NCI-H146 treated with DMSO at 0.1 percent for 48 hours (cell line): ENCODE results near the gene SPAG4.

Source experiments
- DNase-seq: peaks from one replicate; lab custom pipeline; 2025; ENCODE audit not compliant: unreplicated experiment; lab: John Stamatoyannopoulos, UW

Gene SPAG4

GRCh38 chr20:35598899-35599775 is 16.5 kb upstream of the SPAG4 start:
- DNase-seq: no peak

GRCh38 chr20:35599776-35600120 is 15.9 kb upstream of the SPAG4 start:
- no peak for DNase-seq

- DNase-seq: no peak
These were observed 15.2 kb upstream of the SPAG4 start for GRCh38 chr20:35600176-35600992.

GRCh38 chr20:35600993-35601973 is 14.3 kb upstream of the SPAG4 start:
- DNase-seq: peak; percentile 58

DNA sequence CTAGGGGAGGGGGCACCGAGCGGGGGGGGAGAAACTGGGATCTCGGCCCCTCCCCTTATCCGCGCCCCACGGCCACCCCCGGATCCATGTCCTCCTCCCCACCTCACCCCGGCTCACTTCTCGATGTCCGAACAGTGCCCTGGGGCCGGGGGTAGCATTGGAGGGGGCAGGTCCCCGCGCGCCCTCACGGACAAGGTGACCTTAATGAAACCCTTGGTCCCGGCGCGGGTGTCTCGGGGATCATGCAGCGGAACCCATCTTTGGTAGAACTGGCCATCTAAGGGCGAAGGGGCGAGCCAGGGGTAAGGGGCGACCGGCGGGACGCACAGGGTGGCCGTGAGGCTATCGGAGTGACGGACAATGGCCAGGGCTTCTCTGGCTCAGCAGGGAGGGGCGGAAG is 13.6 kb upstream of the SPAG4 start:
- no peak for DNase-seq

DNA sequence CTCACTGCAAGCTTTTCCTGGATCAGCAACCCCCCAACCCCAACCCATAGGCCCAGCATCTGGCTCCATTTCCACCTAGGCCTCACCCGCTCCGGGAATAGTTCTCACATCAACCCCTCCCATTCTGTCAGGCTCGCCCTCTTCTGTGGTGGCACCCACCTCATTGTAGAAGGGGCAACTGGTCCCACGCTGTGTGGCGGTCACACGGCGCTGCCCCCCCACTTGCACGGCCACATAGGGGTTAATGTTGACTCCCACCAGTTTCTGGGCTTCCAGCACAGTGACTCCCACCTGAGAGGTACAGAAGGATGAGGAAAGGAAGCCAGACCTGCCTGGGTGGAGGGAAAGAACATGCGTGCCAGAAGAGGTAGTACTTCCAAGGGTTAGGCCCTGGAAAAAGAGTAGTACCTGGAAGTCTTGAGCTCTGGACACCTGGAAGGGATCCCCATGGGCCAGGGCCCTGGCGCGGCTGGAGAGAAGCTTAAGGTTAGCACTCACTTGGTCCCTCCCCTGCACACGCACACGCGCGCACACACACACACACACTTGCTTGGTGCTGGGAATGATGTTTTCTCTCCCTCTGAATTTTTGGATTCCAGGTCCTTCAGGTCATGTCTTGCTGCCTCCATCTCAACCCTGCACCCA is 12.7 kb upstream of the SPAG4 start:
- DNase-seq: no peak

DNA sequence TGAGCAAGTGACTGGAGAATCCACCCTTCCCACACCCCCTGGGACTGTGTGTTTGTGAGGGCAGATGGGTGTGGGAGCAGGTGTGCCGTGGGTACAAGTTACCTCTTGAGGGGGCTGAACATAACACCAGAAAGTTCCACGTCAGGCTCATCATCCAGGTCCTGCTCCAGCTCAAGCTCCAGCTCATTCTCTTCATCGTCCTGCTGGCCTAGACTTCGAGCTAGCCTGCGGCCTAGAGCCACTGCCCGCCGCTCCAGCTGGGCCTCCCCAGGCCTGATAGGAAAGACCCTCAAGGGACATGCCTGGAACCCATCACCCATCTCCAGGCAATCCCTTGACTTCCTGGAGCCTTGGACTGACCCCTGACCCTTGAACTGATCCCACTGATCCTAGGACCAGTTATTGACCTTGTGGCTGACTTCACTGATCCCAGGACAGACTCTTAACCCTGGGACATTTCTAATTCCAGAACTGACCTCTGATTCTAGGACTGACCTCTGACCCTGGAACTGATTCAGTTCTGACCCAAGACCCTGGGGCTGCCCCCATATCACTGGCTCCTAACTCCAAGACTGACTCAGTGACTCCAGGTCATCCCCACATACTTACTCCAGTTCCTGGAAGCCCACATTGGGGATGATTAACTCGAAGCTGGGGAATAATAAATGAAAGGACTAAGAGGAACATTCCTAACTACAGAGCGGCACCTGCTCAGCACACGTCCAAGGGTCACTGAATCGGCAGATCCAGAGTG is 11.8 kb upstream of the SPAG4 start:
- no peak for DNase-seq

DNA sequence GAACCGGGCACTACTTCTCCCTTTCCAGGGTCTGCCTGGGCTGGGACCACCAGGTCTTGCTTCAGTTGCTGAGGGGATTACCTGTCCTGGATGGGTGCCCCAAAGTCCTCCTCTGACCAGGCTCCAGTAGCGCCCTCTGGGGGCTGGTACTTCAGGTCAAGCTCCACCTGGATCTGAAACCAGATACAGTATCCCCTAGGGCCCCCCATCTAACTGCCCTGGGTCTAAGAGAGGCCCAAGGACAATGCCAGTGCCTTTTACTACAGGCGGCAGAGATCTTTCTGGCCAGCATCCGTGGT is 11.2 kb upstream of the SPAG4 start:
- DNase-seq: no peak

DNA sequence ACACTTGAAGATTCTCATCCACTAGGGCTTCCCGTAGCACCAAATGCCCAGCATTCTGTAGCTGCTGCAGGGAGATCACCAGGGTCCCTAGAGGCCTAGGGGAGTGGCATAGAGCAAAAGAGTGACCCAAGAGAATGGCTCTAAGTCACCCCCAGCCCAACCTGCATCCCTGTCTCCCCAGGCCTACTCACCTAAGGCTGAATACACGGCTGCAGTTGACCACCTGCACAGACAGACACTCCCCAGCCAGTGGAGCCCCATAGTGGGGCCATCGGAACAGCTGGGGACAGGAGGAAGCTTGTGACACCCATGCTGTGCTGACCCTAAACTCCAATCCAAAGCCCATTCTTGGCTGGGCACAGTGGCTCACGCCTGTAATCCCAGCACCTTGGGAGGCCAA is 9.5 kb upstream of the SPAG4 start:
- no peak for DNase-seq

DNA sequence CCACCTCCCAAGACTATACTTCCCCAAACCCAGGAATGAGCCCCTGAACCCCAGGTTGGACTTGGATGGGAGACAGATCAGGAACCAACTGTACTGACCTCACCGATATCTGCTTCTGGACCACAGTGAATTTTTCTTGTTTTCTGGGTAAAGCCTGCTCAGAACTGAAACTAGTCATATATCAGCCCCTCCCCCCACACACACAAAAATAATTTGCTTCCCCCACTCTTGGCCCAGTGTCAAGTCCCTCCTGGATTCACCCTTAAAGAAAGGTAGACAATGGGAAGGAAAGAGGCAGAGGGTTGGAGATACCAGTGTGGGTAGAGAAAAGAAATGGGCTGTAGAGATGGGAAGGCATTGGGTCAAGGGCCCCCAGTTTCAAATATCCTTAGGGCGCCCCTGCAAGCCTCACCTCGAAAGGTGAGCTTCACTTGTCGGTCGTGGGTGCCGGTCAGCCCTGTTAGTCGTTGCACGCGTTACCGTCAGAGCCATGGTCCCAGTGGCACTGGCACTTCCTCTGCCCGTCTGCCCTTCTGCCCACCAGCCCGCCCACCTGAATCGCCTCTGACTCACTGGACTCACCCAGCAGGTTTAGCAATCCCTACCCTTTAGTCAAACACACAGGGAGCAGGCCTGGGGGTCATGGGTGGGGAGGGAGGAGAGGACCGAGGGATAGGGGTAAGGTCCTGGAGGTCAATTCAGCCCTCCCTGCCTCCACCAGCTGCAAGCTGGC is 8.5 kb upstream of the SPAG4 start:
- no peak for DNase-seq

- no peak for DNase-seq
These were observed 4.7 kb upstream of the SPAG4 start for GRCh38 chr20:35610833-35611427.

DNA sequence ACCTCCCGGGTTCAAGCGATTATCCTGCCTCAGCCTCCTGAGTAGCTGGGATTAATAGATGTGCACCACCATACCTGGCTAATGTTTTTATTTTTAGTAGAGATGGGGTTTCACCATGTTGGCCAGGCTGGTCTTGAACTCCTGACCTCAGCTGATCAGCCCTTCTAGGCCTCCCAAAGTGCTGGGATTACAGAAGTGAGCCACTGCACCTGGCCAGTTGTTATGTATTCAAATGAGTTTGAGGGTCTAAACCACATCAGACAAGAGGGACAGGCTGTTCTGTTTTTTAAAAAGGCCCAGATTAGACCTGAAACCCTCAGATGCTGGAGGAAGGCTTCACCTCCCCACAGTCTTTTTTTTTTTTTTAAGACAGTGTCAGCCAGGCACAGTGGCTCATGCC is 4.1 kb upstream of the SPAG4 start:
- DNase-seq: no peak

- DNase-seq: peak; percentile 66
These were observed 1.1 kb downstream of the SPAG4 start for GRCh38 chr20:35616465-35617396.

- peak; percentile 72 for DNase-seq
These were observed 2.0 kb downstream of the SPAG4 start for GRCh38 chr20:35617397-35618262.

DNA sequence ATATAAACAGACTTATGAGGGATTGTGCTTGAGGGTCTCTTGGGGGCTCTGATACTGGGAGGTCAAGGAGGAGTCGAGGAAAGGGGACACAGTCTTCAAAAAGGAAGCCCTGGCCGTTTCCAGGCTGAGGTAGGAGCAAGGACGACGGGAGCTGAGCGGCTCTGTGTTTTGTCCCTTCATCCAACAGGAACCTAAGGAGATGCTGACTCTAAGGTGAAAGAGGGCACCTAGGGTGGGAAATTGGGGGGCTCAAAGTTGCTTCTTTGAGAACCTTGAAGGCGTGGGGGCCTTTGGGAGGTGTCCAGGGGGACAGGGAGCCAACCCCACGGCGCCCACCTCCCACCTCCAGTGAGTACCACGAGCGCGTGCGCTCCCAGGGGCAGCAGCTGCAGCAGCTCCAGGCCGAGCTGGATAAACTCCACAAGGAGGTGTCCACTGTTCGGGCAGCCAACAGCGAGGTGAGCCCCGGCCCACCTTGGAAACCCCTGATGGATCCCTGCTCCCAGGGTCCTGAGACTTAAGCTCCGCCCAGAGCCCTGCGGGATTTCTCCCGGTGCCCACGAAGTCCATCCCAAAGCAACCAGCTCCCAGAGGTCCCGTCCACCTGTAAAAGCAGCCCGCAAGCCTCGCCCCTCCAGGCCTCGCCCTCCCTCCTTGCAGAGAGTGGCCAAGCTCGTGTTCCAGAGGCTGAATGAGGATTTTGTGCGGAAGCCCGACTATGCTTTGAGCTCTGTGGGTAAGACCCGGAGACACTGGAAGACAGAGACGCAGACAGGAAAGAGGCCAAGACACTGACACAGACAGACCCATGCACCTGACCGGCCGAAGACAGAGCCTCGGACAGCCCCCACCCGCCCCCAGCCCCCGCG is 2.9 kb downstream of the SPAG4 start:
- DNase-seq: peak; percentile 39
